H1 (cell line): Measurements from ENCODE around the gene CACNA1G. TPM values are rescaled to one million over a fixed set of nuclear protein-coding genes. Genes with fewer than 3 reads are reported as not detected.
A peak's percentile ranks its signal among the peaks of the same experiment; 100 is the strongest.

ENCODE experiments used
- KDM1A ChIP-seq: fragments of 200-600, 300-600 bp; sonication (generic); IDR thresholded peaks from 2 replicates; pipeline ENCODE4 v1.7.1; 2016; ENCODE audit warnings: mild to moderate bottlenecking, low read length, borderline replicate concordance
- MAX ChIP-seq: IDR thresholded peaks from 2 replicates; pipeline ENCODE4 v1.6.1; 2012; ENCODE audit warnings: inconsistent platforms
- polyA plus RNA-seq, 7 experiments: library from polyadenylated mRNA; depleted of rRNA in 3 of 7; stranded (reverse) in 5 of 7; unstranded in 2 of 7; fragments of >200 nt in 5 of 7; fragments of 200-250 nt in 2 of 7; gene quantifications; 1 replicate in 5 of 7; 2 replicates in 1 of 7; 4 replicates in 1 of 7; pipeline versions ENCODE4 v1.2.1 to v1.2.3, GENCODE V29; 2011 to 2013; ENCODE audit warnings: missing spikeins in 2 of 7, mixed read lengths in 2 of 7
- total RNA-seq: library from RNA; stranded (reverse); fragmentation: NEBNext Ultra II Directional; extraction: Animal tissue kit (Norgen Biotek cat#: 25700); gene quantifications from 2 replicates; pipeline ENCODE4 v1.2.1, GENCODE V29; 2021

The CACNA1G gene
- total and polyA plus RNA-seq, 2 of the 8 experiments (the other 6 are each of a cell fraction or from before 2014, with no cell fraction given) = 2.9 to 4.9 TPM

DNA sequence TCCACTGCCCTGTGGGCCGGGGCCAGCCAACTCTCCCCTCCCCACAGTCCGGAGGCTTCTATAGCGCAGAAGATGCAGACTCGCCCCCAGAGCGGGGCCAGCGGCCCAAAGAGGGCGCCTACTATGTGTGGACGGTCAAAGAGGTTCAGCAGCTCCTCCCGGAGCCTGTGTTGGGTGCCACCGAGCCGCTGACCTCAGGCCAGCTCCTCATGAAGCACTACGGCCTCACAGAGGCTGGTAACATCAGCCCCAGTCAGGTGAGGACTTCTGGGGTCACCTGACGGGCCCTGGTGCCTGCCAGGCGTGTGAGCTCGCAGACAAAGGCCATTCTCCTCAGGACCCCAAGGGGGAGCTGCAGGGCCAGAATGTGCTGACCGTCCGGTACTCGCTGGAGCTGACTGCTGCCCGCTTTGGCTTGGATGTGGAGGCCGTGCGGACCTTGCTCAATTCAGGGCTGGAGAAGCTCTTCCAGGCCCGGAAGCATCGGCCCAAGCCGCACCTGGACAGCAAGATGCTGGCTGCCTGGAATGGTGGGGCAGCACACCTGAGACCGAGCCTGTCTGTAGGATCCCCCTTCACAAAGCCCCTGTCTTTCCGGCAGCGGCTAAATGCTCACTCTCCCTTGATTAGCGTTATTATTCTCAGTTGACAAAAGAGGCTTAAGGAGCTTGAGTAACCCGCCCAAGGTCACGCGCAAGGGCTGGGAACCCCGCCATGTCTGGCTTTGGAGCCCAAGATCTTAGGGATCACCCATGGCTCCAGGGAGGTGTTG, 9.7 kb upstream of the CACNA1G start (continued):
- TF ChIP-seq MAX (peak; percentile 83), KDM1A (no peak)
